K562 (cell line): ENCODE data around the gene TLR8. TPM values are rescaled to one million over a fixed set of nuclear protein-coding genes. Genes with fewer than 3 reads are reported as not detected.

ENCODE experiments used
- CHAMP1 ChIP-seq: fragments of 450-650 bp; IDR thresholded peaks from 2 replicates; pipeline ENCODE4 v1.6.1; 2016; ENCODE audit warnings: mild to moderate bottlenecking
- E2F6 ChIP-seq, 2 experiments: IDR thresholded peaks; 2 replicates each; pipeline ENCODE4 v1.6.1; 2011; ENCODE audit warnings: borderline replicate concordance in 1 of 2, control low read depth in 1 of 2, low read depth in 1 of 2, low read length in 1 of 2, mild to moderate bottlenecking in 1 of 2, mixed read lengths in 1 of 2, moderate library complexity in 1 of 2; ENCODE audit not compliant: insufficient read depth in 1 of 2, insufficient read length in 1 of 2, poor library complexity in 1 of 2, severe bottlenecking in 1 of 2; ENCODE audit errors: extremely low read depth in 1 of 2
- HINFP ChIP-seq: fragments of 450-650 bp; conservative IDR thresholded peaks from 2 replicates; pipeline ENCODE4 v1.6.1; 2016; ENCODE audit warnings: missing genetic modification characterization, low read depth, mild to moderate bottlenecking, control low read depth, missing compliant biosample characterization
- KLF1 ChIP-seq: fragments of 450-650 bp; IDR thresholded peaks from 2 replicates; pipeline ENCODE4 v1.6.1; 2016; ENCODE audit warnings: missing genetic modification characterization, missing compliant biosample characterization
- NUFIP1 ChIP-seq: fragments of 450-650 bp; IDR thresholded peaks from 2 replicates; pipeline ENCODE4 v1.6.1; 2018; ENCODE audit not compliant: partially characterized antibody
- OTX1 ChIP-seq: fragments of 450-650 bp; formaldehyde crosslinking; IDR thresholded peaks from 2 replicates; pipeline ENCODE4 v1.4.0; 2022; ENCODE audit warnings: mild to moderate bottlenecking
- SLC30A9 ChIP-seq: fragments of 250-450 bp; sonication (Bioruptor Pico); IDR thresholded peaks from 2 replicates; pipeline ENCODE4 v1.8.0; 2022; ENCODE audit warnings: mild to moderate bottlenecking, moderate library complexity
- TBL1XR1 ChIP-seq, 2 experiments: IDR thresholded peaks; 2 replicates each; pipeline ENCODE4 v1.6.1; 2012; ENCODE audit warnings: improper control_type of control experiment in 2 of 2, low read length in 2 of 2, mild to moderate bottlenecking in 1 of 2
- ZC3H4 ChIP-seq: sonication (generic); formaldehyde crosslinking; IDR thresholded peaks from 2 replicates; pipeline ENCODE4 v1.9.0; 2021; ENCODE audit warnings: missing genetic modification reagents, borderline replicate concordance
- ZNF133 ChIP-seq: fragments of 250-450 bp; sonication (Bioruptor Pico); IDR thresholded peaks from 2 replicates; pipeline ENCODE4 v1.4.0; 2020; ENCODE audit warnings: mild to moderate bottlenecking
- ZNF407 ChIP-seq: fragments of 450-650 bp; IDR thresholded peaks from 2 replicates; pipeline ENCODE4 v1.6.1; 2016; ENCODE audit warnings: low read depth
- ZNF431 ChIP-seq: sonication (generic); formaldehyde crosslinking; IDR thresholded peaks from 2 replicates; pipeline ENCODE4 v1.8.0; 2022; ENCODE audit warnings: mild to moderate bottlenecking, missing genetic modification reagents
- ZNF584 ChIP-seq: fragments of 200-800 bp; sonication (Bioruptor generic); IDR thresholded peaks from 2 replicates; pipeline ENCODE4 v1.6.1; 2016; ENCODE audit warnings: low read depth, mild to moderate bottlenecking, missing genetic modification characterization, missing compliant biosample characterization
- ZSCAN32 ChIP-seq: fragments of 450-650 bp; formaldehyde crosslinking; IDR thresholded peaks from 2 replicates; pipeline ENCODE4 v1.4.0; 2020; ENCODE audit warnings: mild to moderate bottlenecking, moderate library complexity
- polyA plus RNA-seq, 8 experiments: library from polyadenylated mRNA; depleted of rRNA in 4 of 8; stranded (reverse) in 5 of 8; unstranded in 3 of 8; fragments of >200 nt; fragmentation: Nextera tagmentation in 2 of 8; fragmentation: Illumina TruSeq in 1 of 8; extraction: Ambion mirVana in 2 of 8; extraction: Trizol in 1 of 8; gene quantifications; 2 replicates each; pipeline versions ENCODE4 v1.2.1 to v1.2.3, GENCODE V29; 2011 to 2014; ENCODE audit warnings: inconsistent platforms in 1 of 8, missing spikeins in 1 of 8
- total RNA-seq, 7 experiments: library from RNA; depleted of rRNA in 6 of 7; stranded (reverse); fragments of >200 nt in 6 of 7; fragmentation: Illumina TruSeq in 2 of 7; extraction: Trizol in 2 of 7; gene quantifications; 2 replicates each; pipeline versions ENCODE4 v1.2.1 to v1.2.3, GENCODE V29; 2011 to 2021; ENCODE audit warnings: low replicate concordance in 1 of 7

TLR8 gene
- total and polyA plus RNA-seq, 9 of the 15 experiments (the other 6 are each of a cell fraction or from before 2014, with no cell fraction given) = not detected

GRCh38 chrX:12949927-12950656 is 43.7 kb downstream of the TLR8 start (continued):
- no peak for TF ChIP-seq SLC30A9 (CRISPR knock-in tag)
- no peak for TF ChIP-seq ZNF407
- TF ChIP-seq HINFP (tag) = no peak
- no peak for TF ChIP-seq ZNF133
- TF ChIP-seq ZSCAN32 (CRISPR knock-in tag) = no peak
- no peak for TF ChIP-seq NUFIP1
- no peak for TF ChIP-seq ZNF431
- TF ChIP-seq CHAMP1 = no peak
- TF ChIP-seq E2F6 (IDR thresholded peaks at IDR 0.05; ENCODE audit: borderline replicate concordance in 1 of 2, extremely low read depth in 1 of 2, insufficient read depth in 1 of 2, insufficient read length in 1 of 2, low read depth in 1 of 2, low read length in 1 of 2, poor library complexity in 1 of 2, severe bottlenecking in 1 of 2) = peak; percentile 80 to 90
- peak; percentile 82 for TF ChIP-seq ZNF584 (CRISPR knock-in tag)
- no peak for TF ChIP-seq KLF1 (tag)
- TF ChIP-seq OTX1 (CRISPR knock-in tag) = no peak
- TF ChIP-seq ZC3H4 (CRISPR knock-in tag) = no peak
- TF ChIP-seq TBL1XR1 (IDR thresholded peaks at IDR 0.05; ENCODE audit: low read length in 2 of 2) = no peak
